GM18499 (cell line): ENCODE measurements around the gene HBE1.
"Not testable (repeated sequence)": the region's sequence is repeated elsewhere in the genome, so short reads cannot be mapped to it uniquely, and the experiment has no call there.

ENCODE experiments used
- ATAC-seq: cut with Tn5 transposase; IDR thresholded peaks from one replicate; pipeline ENCODE4 v1.9.1; 2021; ENCODE audit warnings: moderate number of reproducible peaks; ENCODE audit not compliant: insufficient read depth, unreplicated experiment

The HBE1 gene

GRCh38 chr11:5254646-5255413 is 14.9 kb downstream of the HBE1 start, which contains the start of gene HBG2:
Gene HBG2, minus strand, starts transcription at chr11:5254781. Its CDS starts 53 bp downstream, at chr11:5254728.
- ATAC-seq, result not testable (repeated sequence)

DNA sequence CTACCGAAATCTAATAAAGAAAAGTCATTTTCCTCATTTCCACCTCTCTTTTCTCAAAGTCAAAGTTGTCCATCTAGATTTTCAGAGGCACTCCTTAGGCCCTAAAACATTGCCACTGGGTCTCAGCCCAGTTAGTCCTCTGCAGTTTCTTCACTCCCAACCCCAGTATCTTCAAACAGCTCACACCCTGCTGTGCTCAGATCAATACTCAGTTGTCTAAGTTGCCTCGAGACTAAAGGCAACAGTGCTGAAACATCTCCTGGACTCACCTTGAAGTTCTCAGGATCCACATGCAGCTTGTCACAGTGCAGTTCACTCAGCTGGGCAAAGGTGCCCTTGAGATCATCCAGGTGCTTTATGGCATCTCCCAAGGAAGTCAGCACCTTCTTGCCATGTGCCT is 15.7 kb downstream of the HBE1 start:
- not testable (repeated sequence) for ATAC-seq

- ATAC-seq, result not testable (repeated sequence)
Observed at GRCh38 chr11:5253440-5253839, 16.3 kb downstream of the HBE1 start.

- no peak for ATAC-seq
Observed at GRCh38 chr11:5252919-5253265, 16.9 kb downstream of the HBE1 start.

GRCh38 chr11:5252192-5252918 is 17.4 kb downstream of the HBE1 start:
- ATAC-seq, result no peak

DNA sequence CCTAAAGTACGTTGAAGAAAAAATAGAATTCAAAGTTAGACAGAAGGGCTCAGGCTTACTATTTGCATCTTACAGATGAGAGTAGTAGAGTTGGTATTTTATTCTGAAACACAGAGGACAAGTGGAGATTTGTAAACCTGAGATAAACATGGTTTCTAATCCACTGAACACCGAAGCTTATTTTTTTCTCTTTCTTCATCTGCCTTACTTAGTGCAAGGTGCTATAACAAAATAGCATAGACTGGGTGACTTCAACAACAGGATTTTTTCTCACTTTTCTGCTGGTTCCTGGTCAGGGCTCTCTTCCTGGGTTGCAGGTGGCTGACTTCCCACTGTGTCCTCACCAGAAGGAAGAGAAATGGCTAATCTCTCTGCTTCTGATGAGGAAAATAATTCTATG is 18.0 kb downstream of the HBE1 start:
- no peak for ATAC-seq

- ATAC-seq, result no peak
Observed at GRCh38 chr11:5250543-5251204, 19.1 kb downstream of the HBE1 start.

DNA sequence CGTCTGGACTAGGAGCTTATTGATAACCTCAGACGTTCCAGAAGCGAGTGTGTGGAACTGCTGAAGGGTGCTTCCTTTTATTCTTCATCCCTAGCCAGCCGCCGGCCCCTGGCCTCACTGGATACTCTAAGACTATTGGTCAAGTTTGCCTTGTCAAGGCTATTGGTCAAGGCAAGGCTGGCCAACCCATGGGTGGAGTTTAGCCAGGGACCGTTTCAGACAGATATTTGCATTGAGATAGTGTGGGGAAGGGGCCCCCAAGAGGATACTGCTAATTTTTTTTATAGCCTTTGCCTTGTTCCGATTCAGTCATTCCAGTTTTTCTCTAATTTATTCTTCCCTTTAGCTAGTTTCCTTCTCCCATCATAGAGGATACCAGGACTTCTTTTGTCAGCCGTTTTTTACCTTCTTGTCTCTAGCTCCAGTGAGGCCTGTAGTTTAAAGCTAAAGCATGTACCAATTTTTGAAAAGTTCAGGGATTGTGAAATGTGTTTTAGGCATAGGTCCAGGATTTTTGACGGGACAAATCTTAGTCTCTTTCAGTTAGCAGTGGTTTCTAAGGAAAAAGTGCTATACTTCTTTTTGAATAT is 19.8 kb downstream of the HBE1 start, which contains the start of gene HBG1:
Gene HBG1 (minus strand): TSS at position 51 of the 590 bp plus-strand sequence. CDS start 53 bp downstream, outside the sequence.
- ATAC-seq, result not testable (repeated sequence)

GRCh38 chr11:5248498-5248897 is 21.2 kb downstream of the HBE1 start:
- ATAC-seq, result not testable (repeated sequence)

DNA sequence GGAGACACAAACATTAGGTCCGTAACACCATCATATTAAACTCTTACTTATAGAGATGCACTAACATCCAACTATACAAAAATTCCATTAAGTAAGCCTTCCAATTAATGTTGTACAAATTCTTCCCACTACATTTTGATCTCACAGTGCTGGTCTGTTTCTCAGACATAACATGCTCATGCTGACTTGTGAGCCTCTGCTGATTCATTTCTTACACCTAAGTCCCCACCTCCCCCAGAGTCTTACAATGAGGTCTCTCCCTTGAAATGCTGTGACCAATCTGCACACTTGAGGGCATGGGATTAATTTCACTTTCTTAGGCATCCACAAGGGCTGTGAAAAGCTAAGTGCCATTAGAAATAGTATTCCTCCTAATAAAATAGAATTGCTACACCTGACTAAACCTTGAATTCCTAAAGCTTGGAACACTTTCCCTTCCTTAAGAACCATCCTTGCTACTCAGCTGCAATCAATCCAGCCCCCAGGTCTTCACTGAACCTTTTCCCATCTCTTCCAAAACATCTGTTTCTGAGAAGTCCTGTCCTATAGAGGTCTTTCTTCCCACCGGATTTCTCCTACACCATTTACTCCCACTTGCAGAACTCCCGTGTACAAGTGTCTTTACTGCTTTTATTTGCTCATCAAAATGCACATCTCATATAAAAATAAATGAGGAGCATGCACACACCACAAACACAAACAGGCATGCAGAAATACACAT is 22.1 kb downstream of the HBE1 start:
- ATAC-seq, result no peak

GRCh38 chr11:5246772-5247471 is 22.8 kb downstream of the HBE1 start:
- no peak for ATAC-seq

GRCh38 chr11:5245155-5245554 is 24.6 kb downstream of the HBE1 start:
- no peak for ATAC-seq

DNA sequence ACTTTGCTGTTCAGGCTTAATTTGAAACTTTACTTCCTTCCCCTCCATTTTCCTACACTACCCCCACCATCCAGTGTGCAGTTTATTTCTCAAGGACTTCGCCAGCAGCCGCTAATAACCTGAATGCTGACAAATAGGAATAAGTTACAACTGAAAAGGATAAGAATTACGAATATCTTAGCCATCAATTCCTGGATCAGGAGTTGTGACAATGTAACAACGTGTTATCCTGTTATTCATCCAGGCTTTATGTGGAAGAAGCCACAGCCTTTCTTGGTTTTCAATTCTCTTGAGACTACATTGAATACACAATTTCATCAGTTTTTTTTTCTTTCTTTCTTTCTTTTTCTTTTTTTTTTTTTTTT is 25.9 kb downstream of the HBE1 start:
- no peak for ATAC-seq

- no peak for ATAC-seq
Observed at GRCh38 chr11:5242933-5243815, 26.6 kb downstream of the HBE1 start.

GRCh38 chr11:5242208-5242607 is 27.5 kb downstream of the HBE1 start:
- ATAC-seq, result no peak

- no peak for ATAC-seq
Observed at GRCh38 chr11:5241458-5241857, 28.3 kb downstream of the HBE1 start.

GRCh38 chr11:5240458-5240857 is 29.3 kb downstream of the HBE1 start:
- no peak for ATAC-seq

DNA sequence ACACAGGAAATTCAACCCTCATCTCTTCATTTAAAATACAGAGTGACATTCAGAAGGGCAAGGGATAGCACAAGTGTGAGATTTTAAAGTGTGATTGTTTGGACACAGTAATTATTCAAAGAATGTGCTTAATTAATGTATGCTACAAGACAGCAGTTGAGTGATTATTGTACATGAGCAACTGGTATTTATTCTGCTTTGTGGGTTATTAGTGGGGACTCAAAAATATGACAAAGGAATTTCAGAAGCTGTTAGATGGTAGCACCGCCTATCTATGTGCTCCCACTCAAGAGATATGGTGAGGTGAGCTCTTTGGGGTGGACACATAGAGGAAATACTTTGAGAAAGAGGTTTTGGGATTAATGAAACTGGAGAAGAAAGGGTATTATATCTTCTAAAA is 29.7 kb downstream of the HBE1 start:
- no peak for ATAC-seq

GRCh38 chr11:5239046-5239445 is 30.7 kb downstream of the HBE1 start:
- ATAC-seq, result no peak
